Measurements from ENCODE around the gene FOXF2. TPM values are rescaled to one million over a fixed set of nuclear protein-coding genes. Genes with fewer than 3 reads are reported as not detected.

FOXF2 gene
- total and polyA plus RNA-seq, 2 of the 13 experiments (the other 11 are each of a cell fraction or from before 2014, with no cell fraction given), result not detected

GRCh38 chr6:1381481-1382330, 7.7 kb upstream of the FOXF2 start:
- Histone ChIP-seq H3K36me3 (replicated peaks in 1 of 2; ENCODE audit: control insufficient read depth in 1 of 2, insufficient read depth in 2 of 2, low read length in 2 of 2) (no peaks in the 10 kb centered on the region), H3K4me2 (ENCODE audit: low read depth, low read length) (peak overlapping the region; percentile 89), H3K9me3 (ENCODE audit: low read length) (no peaks in the 10 kb centered on the region), H2AFZ (ENCODE audit: low read length) (no peak overlapping the region), H3K4me1 (ENCODE audit: insufficient read depth, low read length) (peaks cover 21% of the 10 kb centered on the region; the same call in 1 of the 2 replicates), H3K27ac (ENCODE audit: extremely low read length, insufficient read depth, low read length) (no peak overlapping the region), H3K79me2 (ENCODE audit: insufficient read depth, low read length) (no peaks in the 10 kb centered on the region), H3K9ac (ENCODE audit: insufficient read depth, low read depth, low read length) (no peak overlapping the region), H3K27me3 (ENCODE audit: control insufficient read depth in 1 of 2, insufficient read depth in 2 of 2, low read length in 2 of 2) (peaks cover 42 to 96% of the 10 kb centered on the region in 2 experiments), H4K20me1 (ENCODE audit: insufficient read depth, low read length) (no peaks in the 10 kb centered on the region; the same call in 1 of the 2 replicates), H3K4me3 (replicated peaks in 1 of 3; ENCODE audit: insufficient read depth in 1 of 3, low read depth in 2 of 3, low read length in 3 of 3) (peak overlapping the region; percentile 45 to 65 (median 46); a peak in 5 of 6 replicates)
- no peak for DNase-seq (ENCODE audit: low spot score)
- in situ Hi-C loops (cut with HindIII; ENCODE audit: extremely low pct_ligation_motif_present, low pct_unique_long_range_greater_than_20kb), result loop anchor here (5.0 kb wide), 2 partner anchors 469 to 584 kb away; no protein-coding TSS in a partner anchor
- under 1% methylated on average over 36 of the region's 87 CpGs for WGBS (ENCODE audit: low lambda C conversion rate)
- intact Hi-C loops (cut with micrococcal nuclease; ENCODE audit: unreplicated experiment), result loop anchor here (1.0 to 5.0 kb wide), 3 partner anchors 469 to 659 kb away; no protein-coding TSS in a partner anchor
- POLR2A ChIA-PET, result interaction anchor here (1.2 kb wide), 1 partner anchor 469 kb away, joined by 3 read pairs; no protein-coding TSS in a partner anchor
- no TSS peak for BruUV-seq (replicated peaks)
- ATAC-seq, result peak; percentile 86
- FAIRE-seq, result no peak
- CTCF ChIA-PET (ENCODE audit: low intra/inter-chr PET ratio, low total read pairs), result interaction anchor here (1.2 to 2.8 kb wide), 6 partner anchors 46 to 660 kb away, joined by 3 to 42 read pairs (median 8); no protein-coding TSS in a partner anchor
- TF ChIP-seq ZNF230 (CRISPR knock-in tag; IDR thresholded peaks at IDR 0.05) (no peak), ZNF652 (CRISPR knock-in tag; IDR thresholded peaks at IDR 0.05; ENCODE audit: borderline replicate concordance, low read depth) (no peak), PHF5A (CRISPR knock-in tag; IDR thresholded peaks at IDR 0.05; ENCODE audit: low read depth, unreplicated experiment) (no peak), ZNF768 (CRISPR knock-in tag; IDR thresholded peaks at IDR 0.05) (peak; percentile 57; the same call in 1 of the 2 replicates), ATF7-NPFF (CRISPR knock-in tag; IDR thresholded peaks at IDR 0.05; ENCODE audit: low read depth) (0 out of 2 replicates have a peak, but pooled peaks have one; percentile 23), TFAP4 (IDR thresholded peaks at IDR 0.05; ENCODE audit: borderline replicate concordance, low read depth) (no peak), DZIP1 (CRISPR knock-in tag; IDR thresholded peaks at IDR 0.05) (no peak), SNAI1 (CRISPR knock-in tag; IDR thresholded peaks at IDR 0.05; ENCODE audit: borderline replicate concordance) (no peak), ZNF276 (CRISPR knock-in tag; IDR thresholded peaks at IDR 0.05; ENCODE audit: low read depth) (peak; percentile 66; the same call in 1 of the 2 replicates), ZNF546 (CRISPR knock-in tag; conservative IDR thresholded peaks at IDR 0.05) (0 out of 2 replicates have a peak, but pooled peaks have one; percentile 70), HES4 (CRISPR knock-in tag; IDR thresholded peaks at IDR 0.05; ENCODE audit: borderline replicate concordance) (peak; percentile 68; the same call in 1 of the 2 replicates)

Measured in HepG2 (cell line).